HepG2 (cell line): Measurements from ENCODE around the gene ESF1. TPM values are rescaled to one million over a fixed set of nuclear protein-coding genes. Genes with fewer than 3 reads are reported as not detected.

ENCODE experiments used
- ELF3 ChIP-seq: IDR thresholded peaks from 2 replicates; pipeline ENCODE4 v1.6.1; 2016; ENCODE audit warnings: missing genetic modification reagents, missing compliant biosample characterization
- FOXP1 ChIP-seq, 2 experiments: fragments of 450-650 bp in 1 of 2; IDR thresholded peaks; 2 replicates each; pipeline ENCODE4 v1.6.1; 2017 to 2018; ENCODE audit warnings: antibody characterized with exemption in 1 of 2
- KDM4B ChIP-seq: sonication (generic); formaldehyde crosslinking; IDR thresholded peaks from 2 replicates; pipeline ENCODE4 v1.4.0; 2020; ENCODE audit warnings: missing genetic modification reagents
- MTA3 ChIP-seq: sonication (generic); formaldehyde crosslinking; IDR thresholded peaks from 2 replicates; pipeline ENCODE4 v1.4.0; 2020; ENCODE audit warnings: missing genetic modification reagents
- MZF1 ChIP-seq: sonication (generic); formaldehyde crosslinking; IDR thresholded peaks from 2 replicates; pipeline ENCODE4 v1.8.1; 2023; ENCODE audit warnings: mild to moderate bottlenecking, missing genetic modification reagents, borderline replicate concordance
- NPAS2 ChIP-seq: sonication (generic); formaldehyde crosslinking; IDR thresholded peaks from 2 replicates; pipeline ENCODE4 v1.8.0; 2022; ENCODE audit warnings: mild to moderate bottlenecking, missing genetic modification reagents, borderline replicate concordance
- TSC22D2 ChIP-seq: sonication (generic); formaldehyde crosslinking; IDR thresholded peaks from 2 replicates; pipeline ENCODE4 v1.5.1; 2020; ENCODE audit warnings: missing genetic modification reagents, mild to moderate bottlenecking, borderline replicate concordance
- ZBTB40 ChIP-seq, 2 experiments: fragments of 450-650 bp in 1 of 2; sonication (generic) in 1 of 2; formaldehyde crosslinking in 1 of 2; IDR thresholded peaks; 2 replicates each; pipeline versions ENCODE4 v1.6.1 to v1.8.0; 2016 to 2022; ENCODE audit warnings: antibody characterized with exemption in 1 of 2, mild to moderate bottlenecking in 1 of 2, missing genetic modification reagents in 1 of 2
- ZBTB44 ChIP-seq: sonication (generic); formaldehyde crosslinking; IDR thresholded peaks from 2 replicates; pipeline ENCODE4 v1.4.0; 2020; ENCODE audit warnings: missing genetic modification reagents
- ZBTB46 ChIP-seq: sonication (generic); formaldehyde crosslinking; IDR thresholded peaks from 2 replicates; pipeline ENCODE4 v1.4.0; 2020; ENCODE audit warnings: mild to moderate bottlenecking, missing genetic modification reagents, borderline replicate concordance
- ZHX1 ChIP-seq: sonication (generic); formaldehyde crosslinking; IDR thresholded peaks from 2 replicates; pipeline ENCODE4 v1.8.1; 2022; ENCODE audit warnings: low read depth, mild to moderate bottlenecking, missing genetic modification reagents
- ZNF546 ChIP-seq: sonication (generic); formaldehyde crosslinking; conservative IDR thresholded peaks from 2 replicates; pipeline ENCODE4 v1.8.1; 2023; ENCODE audit warnings: mild to moderate bottlenecking, missing genetic modification reagents
- ZNF761 ChIP-seq: sonication (generic); formaldehyde crosslinking; conservative IDR thresholded peaks from 2 replicates; pipeline ENCODE4 v1.4.0; 2020; ENCODE audit warnings: mild to moderate bottlenecking, missing genetic modification reagents
- ZNF839 ChIP-seq: sonication (generic); formaldehyde crosslinking; IDR thresholded peaks from 2 replicates; pipeline ENCODE4 v1.4.0; 2020; ENCODE audit warnings: missing genetic modification reagents, mild to moderate bottlenecking, borderline replicate concordance
- polyA plus RNA-seq, 8 experiments: library from polyadenylated mRNA; depleted of rRNA in 3 of 8; stranded (reverse) in 7 of 8; unstranded in 1 of 8; fragments of >200 nt; fragmentation: Illumina TruSeq in 4 of 8; extraction: Trizol in 4 of 8; gene quantifications; 2 replicates each; pipeline versions ENCODE4 v1.2.1 to v1.2.3, GENCODE V29; 2011 to 2016; ENCODE audit warnings: low read depth in 4 of 8, missing spikeins in 1 of 8, mixed read lengths in 1 of 8; ENCODE audit not compliant: insufficient read depth in 1 of 8
- total RNA-seq, 5 experiments: library from RNA; depleted of rRNA; stranded (reverse); fragments of >200 nt; fragmentation: Illumina TruSeq; extraction: Trizol; gene quantifications; 2 replicates each; pipeline ENCODE4 v1.2.3, GENCODE V29; 2016; ENCODE audit warnings: low read depth in 1 of 5

Gene ESF1
- total and polyA plus RNA-seq, 2 of the 13 experiments (the other 11 are each of a cell fraction or from before 2014, with no cell fraction given): 7.3 to 66.9 TPM

- TF ChIP-seq ZNF761 (CRISPR knock-in tag) (no peak), ZNF839 (no peak), ZHX1 (CRISPR knock-in tag) (peak; percentile 82), ELF3 (CRISPR knock-in tag) (no peak), ZBTB40 (IDR thresholded peaks at IDR 0.05) (no peak), ZBTB40 (CRISPR knock-in tag; IDR thresholded peaks at IDR 0.05) (no peak), MZF1 (no peak), FOXP1 (IDR thresholded peaks at IDR 0.05) (no peak), FOXP1 (CRISPR knock-in tag; IDR thresholded peaks at IDR 0.05) (0 out of 2 replicates have a peak, but pooled peaks have one; percentile 6), TSC22D2 (CRISPR knock-in tag) (no peak), ZNF546 (peak; percentile 81; the same call in 1 of the 2 replicates), ZBTB44 (no peak), NPAS2 (CRISPR knock-in tag) (no peak), MTA3 (CRISPR knock-in tag) (no peak), ZBTB46 (CRISPR knock-in tag) (no peak), KDM4B (CRISPR knock-in tag) (peak; percentile 31; the same call in 1 of the 2 replicates)
Measured at GRCh38 chr20:13800728-13801134, 16.0 kb upstream of the ESF1 start (continued).
